Mucosa of descending colon (tissue), 3 donors: Measurements from ENCODE around the gene ANO2. TPM values are rescaled to one million over a fixed set of nuclear protein-coding genes. Genes with fewer than 3 reads are reported as not detected.

Experiments used
- ATAC-seq: fragments of 200-7000 bp; cut with Tn5 transposase; one replicate; pipeline ENCODE4 v1.9.1; 2020; ENCODE audit warnings: mild to moderate bottlenecking, moderate library complexity
- DNase-seq, 3 donors: peaks; one replicate each; pipeline ENCODE4 v3.0.0-alpha.2; 2020
- H3K36me3 ChIP-seq: fragments of 200-600 bp; one replicate; pipeline ENCODE4 v1.8.0; 2021; ENCODE audit warnings: low read depth, mild to moderate bottlenecking
- H3K4me1 ChIP-seq: fragments of 200-600 bp; one replicate; pipeline ENCODE4 v1.8.0; 2021; ENCODE audit warnings: low read depth, mild to moderate bottlenecking
- H3K4me3 ChIP-seq: fragments of 200-600 bp; one replicate; pipeline ENCODE4 v1.8.0; 2021; ENCODE audit warnings: mild to moderate bottlenecking
- H3K9me3 ChIP-seq: fragments of 200-600 bp; one replicate; pipeline ENCODE4 v1.8.0; 2021; ENCODE audit warnings: mild to moderate bottlenecking
- CTCF ChIP-seq: fragments of 200-600 bp; IDR thresholded peaks from one replicate; pipeline ENCODE4 v1.8.0; 2022; ENCODE audit warnings: antibody characterized with exemption, mild to moderate bottlenecking
- intact Hi-C, 2 donors: fragments of 100-400 bp; cut with DNase I in 1 of 2; cut with micrococcal nuclease in 1 of 2; formaldehyde crosslinking; loops; one replicate each; pipeline versions ENCODE4 v1.11.0 to v1.11.1; 2022; cut with DNase I, micrococcal nuclease
- total RNA-seq, 3 donors: library from RNA; stranded (reverse); fragmentation: NEBNext Ultra II Directional in 2 of 3; extraction: Animal tissue kit (Norgen Biotek cat#: 25700) in 2 of 3; gene quantifications; one replicate each; pipeline versions ENCODE4 v1.2.1 to v1.2.4, GENCODE V29; 2021 to 2023
- donor health status: DM: no; HTN: no; CAD: no; lungs with moderate emphysema.
- donor health status: DM: no; HTN: no; CAD: no.
- donor health status: DM: no; HTN: yes; CAD: no.

Gene ANO2
- total RNA-seq, 3 donors from 2014 or later: 0.58 to 5.1 (median 3.1) TPM

DNA sequence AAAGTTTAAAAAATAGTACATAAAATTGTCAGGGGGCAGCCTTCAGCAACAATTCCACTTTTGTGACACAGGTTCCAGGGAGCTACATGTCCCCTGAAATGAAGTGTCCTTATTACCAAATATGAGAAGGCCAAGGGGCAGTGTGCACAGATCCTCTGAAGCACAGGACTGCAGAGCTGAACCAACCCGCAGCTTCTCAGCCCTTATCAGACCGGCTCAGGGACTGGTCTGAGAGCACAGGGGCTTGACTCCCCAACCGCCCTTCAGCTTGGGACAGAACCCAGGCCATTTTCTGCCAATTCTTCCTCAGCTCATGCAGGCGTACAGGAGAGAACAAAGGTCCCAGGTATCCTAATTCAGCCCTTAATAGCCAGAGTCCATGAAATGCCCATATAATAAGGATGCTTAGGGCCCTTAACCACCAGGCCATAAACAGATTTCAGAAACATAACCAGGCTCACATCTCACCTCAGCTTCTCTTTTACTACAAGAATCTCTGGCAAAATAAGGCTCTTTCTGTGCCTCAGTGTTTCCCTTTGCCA lies 221.3 kb downstream of the ANO2 start:
- DNase-seq: no peak
- no peak for TF ChIP-seq CTCF
- Histone ChIP-seq H3K36me3 (no peaks in the 10 kb centered on the region), H3K4me3 (no peak overlapping the region), H3K4me1 (no peaks in the 10 kb centered on the region), H3K9me3 (no peaks in the 10 kb centered on the region)
- ATAC-seq: no peak
- intact Hi-C loops: no loop called here

GRCh38 chr12:5723071-5723470 lies 222.0 kb downstream of the ANO2 start:
- no peak for ATAC-seq
- intact Hi-C loops: no loop called here

DNA sequence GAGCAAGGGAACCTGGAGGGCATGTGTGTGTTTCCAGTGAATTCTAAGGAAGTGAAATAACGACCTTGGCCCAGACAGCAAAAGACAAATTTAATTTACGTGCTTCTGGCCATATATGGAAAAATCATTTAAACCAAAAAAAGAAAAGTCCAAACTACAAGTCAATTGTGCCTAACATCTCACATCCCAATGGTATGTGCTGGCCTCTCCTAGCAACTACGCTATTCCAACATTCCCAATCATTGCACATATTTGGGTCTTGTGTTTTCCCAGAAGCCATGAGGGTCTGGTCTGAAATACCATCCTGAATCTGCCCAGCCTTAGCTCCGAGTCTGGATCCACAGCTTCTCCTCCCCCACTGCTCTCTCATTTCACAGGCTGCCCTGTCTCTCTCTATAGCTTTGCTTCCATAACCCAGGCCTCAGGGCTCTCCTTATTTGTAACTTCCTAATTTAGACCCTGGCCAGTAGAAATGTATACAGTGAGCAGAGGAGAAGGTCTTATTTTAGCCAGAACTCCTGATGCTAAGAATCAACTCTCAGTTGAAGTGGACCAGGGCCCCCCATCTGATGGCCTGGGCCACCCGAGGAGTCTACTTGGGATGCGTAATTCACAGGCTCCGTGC lies 224.6 kb downstream of the ANO2 start:
- TF ChIP-seq CTCF: no peak
- intact Hi-C loops: no loop called here
- DNase-seq (no peak), ATAC-seq (no peak)
- Histone ChIP-seq H3K4me3 (no peak overlapping the region), H3K4me1 (peaks cover 11% of the 10 kb centered on the region), H3K36me3 (no peaks in the 10 kb centered on the region), H3K9me3 (no peaks in the 10 kb centered on the region)

More at GRCh38 chr12:5723071-5723470, 222.0 kb downstream of the ANO2 start:
- Histone ChIP-seq H3K36me3 (no peaks in the 10 kb centered on the region), H3K4me3 (no peak overlapping the region), H3K9me3 (no peaks in the 10 kb centered on the region), H3K4me1 (no peaks in the 10 kb centered on the region)
- no peak for DNase-seq
- no peak for TF ChIP-seq CTCF

- Histone ChIP-seq H3K9me3 (no peaks in the 10 kb centered on the region), H3K4me1 (peaks cover 21% of the 10 kb centered on the region), H3K4me3 (no peak overlapping the region), H3K36me3 (no peaks in the 10 kb centered on the region)
- DNase-seq: peak; percentile 19 to 53 (median 47)
- TF ChIP-seq CTCF: no peak
- ATAC-seq: no peak
- intact Hi-C loops: no loop called here
These were observed 226.4 kb downstream of the ANO2 start for GRCh38 chr12:5718680-5719079.

DNA sequence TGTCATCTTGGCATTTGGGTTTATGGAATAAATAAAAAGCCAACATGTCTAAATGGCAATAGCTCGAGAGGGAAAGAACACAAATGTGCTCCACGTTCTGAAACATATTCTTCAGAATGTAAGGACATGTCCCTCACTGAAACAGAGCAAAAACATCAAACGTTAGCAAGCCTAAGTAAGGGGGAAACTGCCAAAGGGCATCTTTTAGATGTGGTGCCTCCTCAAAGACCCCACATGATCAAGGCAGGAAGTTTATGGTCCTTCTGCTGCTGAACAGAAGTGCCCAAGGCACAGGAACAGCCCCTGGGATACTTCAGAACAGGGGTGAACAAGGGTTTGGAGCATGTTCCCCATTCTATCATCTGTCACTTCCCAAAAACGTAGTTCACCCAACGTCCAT lies 227.0 kb downstream of the ANO2 start:
- Histone ChIP-seq H3K4me1 (peaks cover 21% of the 10 kb centered on the region), H3K4me3 (no peak overlapping the region), H3K36me3 (no peaks in the 10 kb centered on the region), H3K9me3 (no peaks in the 10 kb centered on the region)
- DNase-seq (no peak), ATAC-seq (no peak)
- no peak for TF ChIP-seq CTCF
- intact Hi-C loops: no loop called here
